HT1080 (cell line): Measurements from ENCODE around the gene ZNF609. TPM values are rescaled to one million over a fixed set of nuclear protein-coding genes. Genes with fewer than 3 reads are reported as not detected.
"Not testable (repeated sequence)": the region's sequence is repeated elsewhere in the genome, so short reads cannot be mapped to it uniquely, and the experiment has no call there.

Source experiments
- DNase-seq: peaks from one replicate; pipeline ENCODE4 v3.0.0-alpha.2; 2015; ENCODE audit warnings: low read depth
- total RNA-seq: library from RNA; depleted of rRNA; stranded (reverse); fragments of >200 nt; shearing (Covaris generic); gene quantifications from 2 replicates; pipeline ENCODE4 v1.2.3, GENCODE V29; 2014

Gene ZNF609
- total RNA-seq, 1 experiment from 2014 or later: 18.1 TPM

DNA sequence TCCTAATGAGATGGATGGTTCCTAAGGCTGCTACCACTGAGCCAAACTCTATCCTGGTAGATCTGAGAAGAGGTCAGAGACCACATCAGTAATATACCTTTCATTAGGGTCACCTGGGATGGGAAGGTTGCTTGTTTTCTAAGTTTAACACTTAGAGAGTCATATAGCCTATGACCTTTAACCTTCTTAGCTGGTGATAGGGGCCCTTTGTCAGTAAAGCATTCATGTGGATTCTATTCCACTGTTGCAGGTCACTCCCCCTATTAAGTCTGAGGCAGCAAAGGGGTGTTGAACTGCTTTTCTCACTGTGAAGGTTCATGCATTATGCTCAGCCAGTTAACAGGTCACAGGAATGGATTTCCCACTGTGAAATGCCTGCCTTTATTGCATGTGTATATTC lies 6.1 kb upstream of the ZNF609 start:
- no peak for DNase-seq

DNA sequence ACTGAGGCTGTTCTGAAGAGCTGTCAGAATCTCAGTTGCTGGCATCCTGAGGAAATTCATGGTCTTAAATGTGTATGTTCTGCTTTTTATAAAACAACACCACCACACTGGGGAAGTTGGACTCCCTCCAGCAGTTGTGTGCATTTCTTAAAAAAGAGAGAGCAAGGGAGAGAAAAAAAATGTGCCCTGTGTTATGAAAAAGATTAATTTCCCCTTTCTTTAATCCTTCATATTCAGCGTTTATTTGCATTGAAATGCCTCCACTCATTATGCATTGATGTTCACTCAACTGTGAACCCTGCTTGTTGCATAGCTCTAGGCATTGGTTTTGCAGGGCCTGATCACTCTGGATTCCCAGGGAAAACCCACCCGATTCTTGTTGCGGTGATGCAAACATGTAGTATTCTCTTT lies 4.4 kb upstream of the ZNF609 start:
- DNase-seq: no peak

DNA sequence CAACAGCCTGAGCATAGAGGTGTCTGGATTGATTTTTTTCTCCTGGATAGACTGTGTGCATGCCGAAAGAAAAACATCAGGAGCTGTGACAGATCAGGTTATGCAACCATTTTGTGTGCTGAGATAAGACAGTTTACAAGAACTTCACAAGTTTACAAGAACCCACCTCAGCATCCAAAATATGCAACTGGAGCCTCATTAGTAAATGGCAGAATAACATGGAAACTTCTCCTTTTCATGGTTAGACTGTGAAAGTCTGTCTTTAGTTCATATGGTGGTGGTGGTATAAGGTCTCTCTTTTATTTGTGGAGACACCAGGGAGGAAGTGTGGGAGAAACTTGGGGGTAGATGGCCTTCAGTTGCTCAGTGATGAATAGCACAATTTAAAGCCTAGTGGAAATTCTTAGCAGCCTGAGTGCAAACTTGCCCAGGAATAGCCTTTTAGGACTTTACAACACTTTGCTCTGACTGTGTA lies 3.7 kb upstream of the ZNF609 start:
- DNase-seq: no peak

DNA sequence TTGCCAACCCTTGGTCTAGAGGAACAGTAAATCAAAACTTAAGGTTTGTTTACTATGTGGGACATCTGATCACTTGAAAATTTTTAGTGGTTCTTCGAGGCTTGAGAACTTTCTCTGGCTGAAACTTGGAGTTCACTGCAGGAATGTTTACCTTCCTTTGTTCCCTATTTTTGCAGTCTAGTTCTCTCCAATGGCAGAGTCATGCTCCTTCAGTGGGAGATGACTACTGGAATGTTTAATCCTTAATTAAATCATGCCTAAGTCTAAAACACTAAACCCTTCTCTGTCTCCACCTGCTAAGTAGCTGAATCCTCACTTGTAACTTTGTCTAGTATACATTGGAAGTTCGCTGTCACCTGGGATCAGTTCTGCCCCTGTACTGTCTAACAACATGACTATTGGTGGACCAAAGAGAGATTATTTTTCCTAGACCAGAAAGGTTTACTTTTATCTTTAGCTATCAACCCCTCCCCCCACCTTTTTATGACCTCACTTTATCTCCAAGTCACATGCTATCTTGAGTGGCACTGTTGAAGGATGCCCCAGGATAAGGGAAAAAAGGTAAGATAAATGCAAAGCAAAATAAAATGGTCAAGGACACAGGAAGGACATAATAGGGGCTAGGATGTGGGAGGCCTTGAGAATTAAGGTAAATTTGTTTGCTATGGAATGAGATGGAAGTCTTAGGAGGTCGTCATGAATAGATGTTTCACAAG lies 1.2 kb upstream of the ZNF609 start:
- DNase-seq: no peak

DNA sequence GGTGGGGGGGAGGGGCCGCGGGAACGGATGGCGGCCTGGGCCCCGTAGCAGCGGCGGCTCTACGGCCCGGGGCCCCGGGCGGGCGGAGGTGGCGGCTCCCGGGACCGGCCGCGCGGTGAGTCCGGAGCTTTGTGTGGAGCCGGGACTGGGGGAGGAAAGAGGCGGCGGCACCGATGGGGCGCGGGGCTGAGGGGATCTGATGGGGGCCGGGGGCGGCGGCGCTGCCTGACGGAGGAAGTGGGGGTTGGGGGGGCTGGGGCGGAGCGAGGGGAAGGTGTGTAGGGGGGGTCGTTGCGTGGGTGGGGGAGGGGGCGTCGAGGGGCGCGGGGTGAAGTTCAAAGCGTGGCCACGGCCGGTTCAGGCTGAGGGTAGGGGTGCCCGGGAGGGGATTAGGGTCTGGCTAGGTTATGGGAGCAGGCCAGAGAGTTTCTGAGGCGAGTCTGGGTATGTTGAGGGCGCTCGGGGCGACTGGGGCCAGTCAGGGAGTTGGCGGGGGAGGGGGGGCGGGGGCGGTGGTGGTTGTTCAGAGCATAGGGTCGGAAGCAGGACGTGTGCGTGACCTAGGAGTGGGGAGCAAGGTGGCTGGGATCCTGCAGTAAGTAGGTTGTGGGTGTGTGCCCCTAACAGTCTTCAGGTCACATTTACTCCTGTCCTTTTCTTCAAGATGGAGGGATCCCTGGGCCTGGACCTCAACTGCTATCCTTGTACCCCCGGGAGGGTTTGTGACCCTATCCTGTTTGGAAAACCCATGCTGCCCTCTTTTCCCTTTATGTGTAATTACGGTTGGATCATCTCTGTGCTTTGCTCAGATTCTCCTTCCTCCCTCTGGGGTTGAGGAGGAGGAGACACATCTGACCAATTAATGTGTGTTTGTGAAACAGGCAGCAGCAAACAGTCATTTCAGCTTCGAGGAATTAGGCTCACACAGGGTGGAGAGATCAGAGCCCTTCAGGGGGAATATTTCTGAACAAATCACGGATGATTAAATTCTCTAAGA lies 644 bp downstream of the ZNF609 start:
- DNase-seq: peak; percentile 74

GRCh38 chr15:64461721-64462162 lies 1.4 kb downstream of the ZNF609 start:
- DNase-seq: no peak

DNA sequence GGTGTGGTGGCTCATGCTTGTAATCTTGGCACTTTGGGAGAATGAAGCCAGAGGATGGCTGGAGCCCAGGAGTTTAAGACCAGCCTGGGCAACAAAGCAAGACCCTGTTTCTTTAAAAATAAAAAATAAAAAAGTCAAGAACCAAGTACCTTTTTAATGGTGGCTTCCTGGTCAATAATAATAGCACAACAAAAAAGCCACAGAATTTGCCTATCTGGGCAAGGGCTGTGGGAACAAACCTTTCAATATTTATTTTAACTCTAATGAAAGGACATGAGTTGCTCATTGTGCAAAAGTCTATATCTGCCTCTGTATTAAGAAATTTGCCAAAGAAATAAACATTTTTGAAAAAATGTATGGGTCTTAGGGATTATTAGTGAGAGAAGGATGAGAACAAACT lies 2.1 kb downstream of the ZNF609 start:
- DNase-seq: no peak

DNA sequence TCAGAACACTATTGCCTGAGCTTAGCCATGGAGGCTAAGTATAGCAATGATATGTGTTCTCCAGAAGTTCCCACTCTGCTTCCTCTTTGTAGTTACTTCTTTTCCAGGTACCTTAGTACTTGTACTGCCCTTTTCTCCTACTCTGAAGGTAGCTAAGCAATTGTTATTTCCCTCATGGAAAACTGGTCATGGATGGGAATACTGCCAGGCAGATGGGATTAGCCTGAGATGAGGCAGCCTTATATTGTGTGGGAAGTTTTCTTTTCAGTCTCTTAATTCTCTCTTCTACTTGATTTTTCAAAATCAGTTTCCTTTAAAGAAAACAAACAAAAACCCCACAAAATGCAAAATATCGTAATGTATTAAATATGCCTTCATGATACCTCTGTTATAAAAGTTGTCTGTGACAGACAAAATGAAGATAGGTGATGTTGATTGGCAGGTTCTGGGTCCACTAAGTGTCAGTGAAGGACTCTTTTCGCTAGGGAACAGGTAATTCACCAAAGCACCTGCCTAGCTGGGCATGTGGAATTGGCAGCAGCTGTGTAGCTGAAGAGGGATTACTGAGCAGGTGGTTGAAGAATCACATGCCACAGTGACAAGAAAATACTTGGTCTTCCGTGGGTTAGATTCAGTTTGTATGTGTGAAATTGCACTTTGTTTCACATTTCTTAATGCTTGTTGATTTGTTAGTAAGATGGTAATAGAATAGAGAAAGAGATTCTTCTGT lies 4.1 kb downstream of the ZNF609 start:
- DNase-seq: no peak

GRCh38 chr15:64466408-64467141 lies 6.2 kb downstream of the ZNF609 start:
- no peak for DNase-seq

GRCh38 chr15:64472161-64472560 lies 11.8 kb downstream of the ZNF609 start:
- DNase-seq: no peak

DNA sequence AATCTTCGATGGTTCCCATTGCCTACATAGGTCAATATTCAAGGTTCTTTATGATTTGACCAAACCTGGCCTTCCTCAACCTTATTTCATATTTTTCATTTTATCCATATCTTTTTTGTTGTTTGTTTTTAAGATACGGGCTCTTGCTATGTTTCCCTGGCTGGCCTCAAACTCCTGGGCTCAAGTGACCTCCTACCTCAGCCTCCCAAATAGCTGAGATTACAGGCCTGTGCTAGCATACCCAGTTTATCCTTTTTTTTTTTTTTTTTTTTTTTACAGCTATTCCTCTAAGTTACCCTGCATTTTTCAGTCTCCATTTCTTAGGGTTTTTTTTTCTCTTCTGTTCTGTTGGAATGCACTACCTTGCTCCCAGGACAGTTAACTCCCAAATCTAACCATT lies 14.5 kb downstream of the ZNF609 start:
- DNase-seq: no peak

DNA sequence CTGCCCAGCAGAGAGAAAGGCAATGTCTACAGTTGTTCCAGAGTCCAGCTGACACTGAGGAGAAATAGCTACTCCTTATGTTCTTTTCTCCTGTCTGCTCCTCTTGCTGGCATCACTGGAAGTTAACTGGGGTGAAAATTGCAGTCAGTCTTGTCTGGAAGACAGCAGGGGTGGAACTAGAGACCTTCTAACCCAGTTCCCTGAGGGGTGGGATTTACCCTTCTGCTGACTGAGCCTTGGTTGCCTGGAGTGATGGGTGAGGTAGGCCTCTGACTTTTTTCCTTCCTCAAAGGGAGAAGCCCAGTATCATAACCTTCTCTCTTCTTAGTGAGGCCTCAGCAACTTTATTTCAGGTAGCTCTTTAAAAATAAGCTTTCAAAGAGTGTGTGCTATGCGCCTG lies 16.2 kb downstream of the ZNF609 start:
- no peak for DNase-seq

GRCh38 chr15:64478863-64479262 lies 18.5 kb downstream of the ZNF609 start:
- DNase-seq: no peak

DNA sequence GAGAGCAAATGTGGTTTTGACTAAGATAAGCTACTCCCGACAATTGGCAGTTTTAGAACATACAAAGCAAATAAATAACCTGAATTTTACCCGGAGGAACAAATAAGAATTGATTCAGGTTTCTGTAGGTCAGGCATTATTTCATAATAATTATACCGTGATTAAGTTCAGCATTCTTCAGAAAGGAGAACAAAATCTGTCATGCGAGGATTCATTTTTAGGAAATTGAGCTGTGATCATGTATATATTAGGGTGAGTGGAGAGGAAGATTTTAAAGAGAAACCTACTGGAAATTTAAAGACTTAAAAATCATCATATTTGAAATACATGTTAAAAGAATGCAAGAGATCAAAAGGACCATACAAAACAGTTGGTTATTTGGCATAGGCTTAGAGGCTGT lies 20.5 kb downstream of the ZNF609 start:
- no peak for DNase-seq

DNA sequence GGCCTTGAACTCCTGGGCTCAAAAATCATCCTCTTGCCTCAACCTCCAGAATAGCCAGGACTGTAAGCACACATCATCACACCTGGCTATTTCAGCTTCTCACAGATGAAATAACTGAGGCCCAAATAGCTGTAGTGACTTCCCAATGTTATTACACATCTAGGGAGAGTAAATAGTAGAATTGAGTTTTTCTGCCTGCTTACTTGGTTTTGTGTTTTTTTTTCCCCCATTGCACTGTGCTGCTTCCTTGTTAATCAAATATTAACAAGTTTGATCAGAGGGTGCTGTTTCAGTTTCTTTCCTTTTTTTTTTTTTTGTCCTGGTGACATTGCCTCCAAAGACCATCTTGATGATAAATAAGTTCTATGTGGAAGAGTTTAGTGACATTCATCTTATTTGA lies 23.4 kb downstream of the ZNF609 start:
- DNase-seq: no peak

- DNase-seq: no peak
Observed at GRCh38 chr15:64485796-64486195, 25.4 kb downstream of the ZNF609 start.

DNA sequence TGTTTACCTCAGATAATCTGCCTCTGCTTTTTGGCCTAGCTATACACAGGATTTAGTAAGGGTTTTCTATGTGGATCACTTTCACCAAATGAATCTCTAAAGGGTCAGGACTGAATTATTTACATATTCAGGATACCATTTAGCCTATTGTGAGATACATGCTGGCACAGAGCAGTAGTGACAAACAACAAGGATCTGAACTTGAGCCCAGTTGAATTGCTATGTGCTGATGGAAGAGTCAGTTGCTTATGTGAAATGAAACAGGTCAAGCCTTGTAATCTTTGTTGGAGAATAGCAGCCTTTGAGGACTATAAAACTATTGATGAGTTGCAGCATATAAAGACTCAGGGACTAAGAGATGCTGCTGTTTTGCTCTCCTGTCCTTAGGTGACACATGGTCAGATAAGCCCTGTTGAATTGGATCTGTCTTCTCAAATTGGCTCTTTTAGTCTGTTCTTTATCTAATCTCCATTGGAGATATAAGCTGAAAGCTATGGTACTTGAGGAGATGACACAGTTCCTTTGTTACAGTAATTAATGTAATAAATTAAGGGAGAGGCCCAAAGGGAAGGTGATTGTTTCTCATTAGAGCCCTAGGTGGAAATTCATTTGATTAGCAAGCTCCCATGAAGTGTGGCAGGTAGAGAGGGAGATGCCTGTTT lies 30.4 kb downstream of the ZNF609 start:
- no peak for DNase-seq

DNA sequence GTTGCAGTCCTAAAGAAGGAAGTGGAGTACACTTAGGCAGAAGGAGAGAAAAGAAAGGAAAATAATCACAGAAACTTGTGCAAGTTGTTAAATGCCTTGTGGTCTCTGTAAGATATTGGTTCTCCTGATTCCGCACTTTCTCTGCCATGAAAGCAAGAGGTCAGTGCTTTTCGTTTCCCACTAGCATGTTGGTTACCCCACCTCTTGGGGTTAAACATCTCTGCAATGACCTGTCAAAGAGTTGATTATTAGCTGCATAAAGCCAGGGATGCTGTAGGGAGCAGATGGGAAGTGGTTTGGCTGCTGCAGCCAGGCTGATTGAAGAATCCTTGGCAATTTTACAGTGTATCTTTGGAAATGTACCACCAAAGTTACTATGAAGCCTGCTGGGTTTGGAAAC lies 33.3 kb downstream of the ZNF609 start:
- DNase-seq: no peak

GRCh38 chr15:64495968-64496367 lies 35.6 kb downstream of the ZNF609 start:
- not testable (repeated sequence) for DNase-seq

GRCh38 chr15:64500695-64501395 lies 40.5 kb downstream of the ZNF609 start:
- DNase-seq: no peak
